Measurements from ENCODE around the gene DAPK2.

- TF ChIP-seq EZH2 (IDR thresholded peaks at IDR 0.05; ENCODE audit: insufficient read depth, poor library complexity, severe bottlenecking) (no peak), EZH2phosphoT487 (IDR thresholded peaks at IDR 0.05; ENCODE audit: insufficient read depth, low read depth) (no peak)
These were observed 175.6 kb downstream of the DAPK2 start for GRCh38 chr15:63870487-63871209.

All from GM23248 (cell line).